Type B pancreatic cell (in vitro differentiated cells): ENCODE data around the gene IGSF3. TPM values are rescaled to one million over a fixed set of nuclear protein-coding genes. Genes with fewer than 3 reads are reported as not detected.

ENCODE experiments used
- DNase-seq: peaks from one replicate; pipeline ENCODE4 v3.0.0; 2021; ENCODE audit warnings: mixed read lengths; ENCODE audit not compliant: unreplicated experiment; ENCODE audit errors: extremely low spot score
- H3K27ac Mint-ChIP-seq: 2 replicates; pipeline ENCODE4 v1.8.0; 2021; ENCODE audit warnings: mild to moderate bottlenecking, mixed read lengths
- H3K27me3 Mint-ChIP-seq: 2 replicates; pipeline ENCODE4 v1.8.0; 2021; ENCODE audit warnings: mixed read lengths
- H3K36me3 Mint-ChIP-seq: 2 replicates; pipeline ENCODE4 v1.8.0; 2021; ENCODE audit warnings: mixed read lengths
- H3K4me1 Mint-ChIP-seq: one replicate; pipeline ENCODE4 v1.8.0; 2021; ENCODE audit warnings: mixed read lengths; ENCODE audit not compliant: unreplicated experiment
- H3K4me3 Mint-ChIP-seq: 2 replicates; pipeline ENCODE4 v1.8.0; 2021; ENCODE audit warnings: mild to moderate bottlenecking, mixed read lengths
- H3K9me3 Mint-ChIP-seq: 2 replicates; pipeline ENCODE4 v1.8.0; 2021; ENCODE audit warnings: mixed read lengths
- total RNA-seq: library from RNA; stranded (reverse); gene quantifications from 2 replicates; pipeline ENCODE4 v1.2.1, GENCODE V29; 2021; ENCODE audit warnings: low replicate concordance
- TF ChIP-seq, protein P1 (sequence below): fragments of 200-600 bp; sonication (generic); conservative IDR thresholded peaks from 2 replicates; pipeline ENCODE4 v1.5.0; 2021; ENCODE audit warnings: antibody characterized with exemption, mild to moderate bottlenecking

IGSF3 gene
- total RNA-seq, 1 donor from 2014 or later, result 42.9 TPM

DNA sequence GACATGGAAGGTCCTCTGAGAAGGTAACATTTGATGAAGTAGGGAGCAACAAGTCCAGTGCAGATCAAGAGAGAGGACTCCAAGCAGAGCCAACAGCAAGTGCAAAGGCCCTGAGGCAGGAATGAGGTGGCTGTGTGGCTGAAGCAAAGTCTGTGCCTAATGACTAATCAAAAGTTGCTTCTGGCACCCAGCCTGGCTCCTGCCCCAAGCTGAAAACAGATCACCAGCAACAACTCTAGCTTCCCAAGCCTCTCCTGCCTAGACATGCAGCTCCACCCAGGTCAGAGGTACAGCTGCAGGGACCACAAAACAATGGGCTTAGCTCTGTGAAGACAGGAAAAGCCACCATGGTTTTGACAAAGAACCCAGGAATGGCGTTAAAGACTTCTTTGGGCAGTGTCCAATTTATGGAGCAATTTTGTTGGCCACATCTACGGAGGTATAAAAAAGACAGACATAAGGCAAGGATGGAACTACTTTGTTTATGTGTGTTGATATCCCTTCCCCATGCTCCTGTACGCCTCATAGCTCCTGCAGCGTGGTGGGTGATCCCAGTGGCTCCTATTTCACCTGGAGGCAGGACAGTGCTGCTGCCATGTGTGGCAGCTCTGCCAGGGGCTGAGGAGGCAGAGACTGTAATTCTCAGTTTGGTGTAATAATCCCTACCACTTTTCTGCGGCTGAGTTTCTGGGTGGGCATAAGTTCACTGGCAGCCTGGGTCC is 26.4 kb upstream of the IGSF3 start:
- no peaks in the 10 kb centered on the region for H3K36me3 Mint-ChIP-seq
- no peak overlapping the region for H3K27ac Mint-ChIP-seq
- H3K4me3 Mint-ChIP-seq, result no peak overlapping the region

DNA sequence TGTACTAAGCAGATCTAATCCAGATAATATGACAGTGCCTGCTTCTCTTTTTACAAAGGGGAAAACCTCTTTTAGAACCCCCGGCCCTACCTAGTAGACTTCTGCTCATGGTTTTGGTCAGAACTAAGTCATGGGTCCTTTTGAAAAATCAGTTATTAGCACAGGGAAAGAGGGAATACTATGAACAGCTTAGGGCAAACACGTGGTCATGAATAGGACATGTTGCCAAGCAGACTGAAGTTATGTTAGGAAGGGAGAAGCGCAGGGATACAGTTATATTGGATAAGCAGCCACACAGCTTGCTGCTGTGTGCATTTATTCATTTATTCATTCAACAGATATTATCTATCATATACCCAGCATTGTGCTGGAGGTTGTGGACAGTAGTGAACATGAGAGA is 25.3 kb upstream of the IGSF3 start:
- H3K4me1 Mint-ChIP-seq, result peaks cover 46% of the 10 kb centered on the region
- no peak for DNase-seq
- no peak overlapping the region for H3K27ac Mint-ChIP-seq
- no peaks in the 10 kb centered on the region for H3K9me3 Mint-ChIP-seq
- no peaks in the 10 kb centered on the region for H3K36me3 Mint-ChIP-seq
- TF ChIP-seq, protein P1, sequence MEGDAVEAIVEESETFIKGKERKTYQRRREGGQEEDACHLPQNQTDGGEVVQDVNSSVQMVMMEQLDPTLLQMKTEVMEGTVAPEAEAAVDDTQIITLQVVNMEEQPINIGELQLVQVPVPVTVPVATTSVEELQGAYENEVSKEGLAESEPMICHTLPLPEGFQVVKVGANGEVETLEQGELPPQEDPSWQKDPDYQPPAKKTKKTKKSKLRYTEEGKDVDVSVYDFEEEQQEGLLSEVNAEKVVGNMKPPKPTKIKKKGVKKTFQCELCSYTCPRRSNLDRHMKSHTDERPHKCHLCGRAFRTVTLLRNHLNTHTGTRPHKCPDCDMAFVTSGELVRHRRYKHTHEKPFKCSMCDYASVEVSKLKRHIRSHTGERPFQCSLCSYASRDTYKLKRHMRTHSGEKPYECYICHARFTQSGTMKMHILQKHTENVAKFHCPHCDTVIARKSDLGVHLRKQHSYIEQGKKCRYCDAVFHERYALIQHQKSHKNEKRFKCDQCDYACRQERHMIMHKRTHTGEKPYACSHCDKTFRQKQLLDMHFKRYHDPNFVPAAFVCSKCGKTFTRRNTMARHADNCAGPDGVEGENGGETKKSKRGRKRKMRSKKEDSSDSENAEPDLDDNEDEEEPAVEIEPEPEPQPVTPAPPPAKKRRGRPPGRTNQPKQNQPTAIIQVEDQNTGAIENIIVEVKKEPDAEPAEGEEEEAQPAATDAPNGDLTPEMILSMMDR, result no peak
- H3K27me3 Mint-ChIP-seq, result no peaks in the 10 kb centered on the region
- H3K4me3 Mint-ChIP-seq, result peak overlapping the region; percentile 5

More for the DNA sequence above, 26.4 kb upstream of the IGSF3 start:
- no peaks in the 10 kb centered on the region for H3K27me3 Mint-ChIP-seq
- peaks cover 50% of the 10 kb centered on the region for H3K4me1 Mint-ChIP-seq
- TF ChIP-seq, protein P1, result no peak
- no peak for DNase-seq
- H3K9me3 Mint-ChIP-seq, result no peaks in the 10 kb centered on the region

DNA sequence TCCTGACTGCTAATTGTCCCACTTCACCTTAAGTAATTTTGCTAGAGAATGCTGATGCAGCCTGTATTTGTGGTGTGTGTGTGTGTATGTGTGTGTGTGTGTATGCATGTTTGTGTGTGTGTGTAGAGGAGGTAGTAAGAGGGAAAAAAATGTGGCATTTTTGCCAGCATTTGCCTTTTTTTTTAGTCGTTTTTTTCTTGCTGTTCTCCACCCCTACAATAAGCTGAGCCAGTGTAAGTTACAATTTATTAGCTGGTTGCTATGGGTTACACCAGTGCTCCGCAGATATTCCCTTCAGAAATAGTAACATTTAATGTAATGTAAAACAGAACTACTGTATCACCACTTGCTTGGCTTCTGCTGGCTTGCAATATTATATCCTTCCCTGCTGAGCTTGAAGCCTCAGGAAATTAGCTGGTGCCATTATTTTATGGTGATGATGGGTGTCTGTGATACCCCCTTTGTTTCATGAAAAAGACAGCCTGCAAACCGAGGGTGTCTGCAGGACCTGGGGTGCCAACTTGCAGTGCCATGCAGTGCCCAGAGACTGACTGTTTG is 23.4 kb upstream of the IGSF3 start:
- Mint-ChIP-seq H3K36me3 (no peaks in the 10 kb centered on the region), H3K4me1 (peaks cover 47% of the 10 kb centered on the region), H3K4me3 (peak overlapping the region; percentile 5), H3K27me3 (no peaks in the 10 kb centered on the region), H3K27ac (peak overlapping the region; percentile 40), H3K9me3 (no peaks in the 10 kb centered on the region)
- TF ChIP-seq, protein P1, result no peak
- no peak for DNase-seq

DNA sequence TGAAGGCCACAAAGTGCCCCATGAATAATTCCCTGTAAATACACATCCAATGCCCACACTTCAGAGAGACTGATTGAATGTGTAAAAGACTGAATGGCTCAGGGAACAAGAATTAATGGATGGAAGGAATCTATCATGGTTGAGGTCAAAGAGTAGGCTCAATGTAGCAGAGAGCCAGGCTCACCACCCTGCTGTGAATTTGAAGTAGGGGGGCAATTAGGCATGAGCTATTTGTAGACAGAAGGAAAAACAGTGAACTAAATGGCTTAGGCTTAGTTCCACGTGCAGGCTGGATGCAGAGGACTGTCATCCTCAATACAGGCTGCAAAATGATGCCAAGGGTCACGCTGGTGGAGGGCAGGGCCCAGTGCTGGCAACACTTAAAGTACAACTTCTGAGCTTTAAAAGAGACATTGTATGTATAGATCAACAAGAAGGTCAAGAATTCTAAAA is 22.9 kb upstream of the IGSF3 start:
- peak overlapping the region; percentile 8 for H3K4me3 Mint-ChIP-seq
- no peaks in the 10 kb centered on the region for H3K9me3 Mint-ChIP-seq
- peak overlapping the region; percentile 40 for H3K27ac Mint-ChIP-seq
- H3K36me3 Mint-ChIP-seq, result no peaks in the 10 kb centered on the region
- DNase-seq, result no peak
- H3K4me1 Mint-ChIP-seq, result peaks cover 47% of the 10 kb centered on the region
- TF ChIP-seq, protein P1, result no peak
- no peaks in the 10 kb centered on the region for H3K27me3 Mint-ChIP-seq

DNA sequence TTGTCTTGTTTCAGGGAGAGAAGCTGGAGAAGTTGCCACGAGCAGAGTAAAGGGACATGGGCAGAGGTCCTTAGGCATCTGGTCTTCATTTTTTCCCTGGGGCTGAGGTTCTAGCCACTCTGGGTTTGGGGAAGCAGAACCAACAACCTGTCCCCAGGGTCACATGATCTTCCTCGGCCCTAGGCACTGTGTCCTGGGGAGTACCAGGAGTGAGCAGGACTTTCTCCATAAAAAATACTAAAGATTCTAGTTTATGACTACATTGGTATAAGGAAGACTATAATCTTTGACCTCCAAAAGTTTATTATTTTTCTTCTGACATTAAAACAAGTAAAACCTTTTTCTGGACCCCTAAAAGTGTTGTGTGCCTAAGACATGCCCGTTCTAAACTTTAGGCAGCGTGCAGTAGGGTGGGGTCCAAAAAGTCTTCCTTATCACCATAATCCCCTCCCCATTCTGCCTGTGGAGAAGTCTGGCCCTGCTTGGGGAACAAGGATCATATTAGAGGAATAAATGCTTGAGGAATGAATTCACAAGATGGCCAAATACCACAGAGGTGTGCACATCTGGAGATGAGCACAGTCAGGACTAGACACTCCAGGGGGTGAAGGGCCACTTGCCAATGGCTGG is 19.3 kb upstream of the IGSF3 start:
- no peaks in the 10 kb centered on the region for H3K27me3 Mint-ChIP-seq
- H3K27ac Mint-ChIP-seq, result no peak overlapping the region
- H3K9me3 Mint-ChIP-seq, result no peaks in the 10 kb centered on the region
- DNase-seq, result no peak
- H3K4me1 Mint-ChIP-seq, result peaks cover 36% of the 10 kb centered on the region
- TF ChIP-seq, protein P1, result no peak
- no peak overlapping the region for H3K4me3 Mint-ChIP-seq
- H3K36me3 Mint-ChIP-seq, result no peaks in the 10 kb centered on the region
